ENCODE measurements around the gene CLTC.
"Not testable (repeated sequence)": the region's sequence is repeated elsewhere in the genome, so short reads cannot be mapped to it uniquely, and the experiment has no call there.

Gene CLTC

DNA sequence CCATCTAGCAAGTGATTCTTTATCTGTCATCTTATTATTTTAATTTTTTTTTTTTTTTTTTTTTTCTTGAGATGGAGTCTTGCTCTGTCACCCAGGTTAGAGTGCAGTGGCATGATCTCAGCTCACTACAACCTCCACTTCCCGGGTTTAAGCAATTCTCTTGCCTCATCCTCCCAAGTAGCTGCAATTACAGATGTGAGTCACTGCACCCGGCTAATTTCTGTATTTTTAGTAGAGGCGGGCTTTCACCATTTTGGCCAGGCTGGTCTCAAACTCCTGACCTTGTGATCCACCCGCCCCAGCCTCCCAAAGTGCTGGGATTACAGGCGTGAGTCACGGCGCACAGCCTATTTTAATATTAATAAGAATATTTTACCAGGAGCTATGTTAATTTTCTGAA is 36.9 kb downstream of the CLTC start:
- not testable (repeated sequence) for H3K4me2 ChIP-seq (ENCODE audit: low read length); H3K9ac ChIP-seq (ENCODE audit: low read length); H3K4ac ChIP-seq (ENCODE audit: low read depth, low read length); H3K27ac ChIP-seq (ENCODE audit: low read depth, low read length); H2BK15ac ChIP-seq (replicated peaks; ENCODE audit: low read depth); H2BK120ac ChIP-seq (ENCODE audit: low read depth, low read length); H3K79me1 ChIP-seq (ENCODE audit: low read length); H4K8ac ChIP-seq (ENCODE audit: low read depth, low read length); H3K27me3 ChIP-seq (ENCODE audit: insufficient read depth, low read length, poor library complexity); H3K4me3 ChIP-seq (ENCODE audit: low read length); H2AK5ac ChIP-seq (ENCODE audit: low read length); DNase-seq; H3K4me1 ChIP-seq (ENCODE audit: control insufficient read depth, low read depth, low read length); H3K56ac ChIP-seq (ENCODE audit: low read length); H2BK5ac ChIP-seq (ENCODE audit: low read length); H3K36me3 ChIP-seq (ENCODE audit: control insufficient read depth, insufficient read depth, low read length); H4K5ac ChIP-seq (ENCODE audit: low read length); H3K79me2 ChIP-seq (ENCODE audit: control insufficient read depth, insufficient read depth, low read length); H3K18ac ChIP-seq (ENCODE audit: low read length); H3K23ac ChIP-seq (ENCODE audit: low read length)
- WGBS (ENCODE audit: extremely low coverage, insufficient coverage, low lambda C conversion rate), result no CpG with 5 or more reads among the region's 7 CpGs

DNA sequence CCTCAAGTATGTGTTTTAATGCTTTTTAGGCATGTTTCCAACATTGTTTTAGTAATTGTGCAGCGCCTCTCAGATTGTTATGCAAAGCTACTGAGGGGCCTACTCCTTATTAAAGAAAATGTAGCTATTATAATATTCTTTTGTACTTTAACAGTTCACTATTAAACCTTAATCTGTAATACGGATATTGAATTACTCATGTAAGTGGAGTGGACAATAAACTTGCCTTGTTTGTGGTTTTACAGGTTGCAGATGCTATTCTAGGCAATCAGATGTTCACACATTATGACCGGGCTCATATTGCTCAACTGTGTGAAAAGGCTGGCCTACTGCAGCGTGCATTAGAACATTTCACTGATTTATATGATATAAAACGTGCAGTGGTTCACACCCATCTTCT is 46.5 kb downstream of the CLTC start:
- no peak overlapping the region for H2AK5ac ChIP-seq (ENCODE audit: low read length)
- H3K23ac ChIP-seq (ENCODE audit: low read length), result no peak overlapping the region
- H3K4ac ChIP-seq (ENCODE audit: low read depth, low read length), result no peak overlapping the region
- no peak overlapping the region for H3K9ac ChIP-seq (ENCODE audit: low read length)
- DNase-seq, result no peak
- no peak overlapping the region for H4K5ac ChIP-seq (ENCODE audit: low read length)
- H4K8ac ChIP-seq (ENCODE audit: low read depth, low read length), result no peak overlapping the region
- H3K27me3 ChIP-seq (ENCODE audit: insufficient read depth, low read length, poor library complexity), result no peaks in the 10 kb centered on the region
- no peak overlapping the region for H3K4me2 ChIP-seq (ENCODE audit: low read length)
- H2BK15ac ChIP-seq (replicated peaks; ENCODE audit: low read depth), result no peak overlapping the region
- no peak overlapping the region for H2BK120ac ChIP-seq (ENCODE audit: low read depth, low read length)
- H3K18ac ChIP-seq (ENCODE audit: low read length), result no peak overlapping the region
- no peak overlapping the region for H2BK5ac ChIP-seq (ENCODE audit: low read length)
- no peaks in the 10 kb centered on the region for H3K79me1 ChIP-seq (ENCODE audit: low read length)
- no peak overlapping the region for H3K4me3 ChIP-seq (ENCODE audit: low read length)
- no CpG with 5 or more reads among the region's 5 CpGs for WGBS (ENCODE audit: extremely low coverage, insufficient coverage, low lambda C conversion rate)
- H3K56ac ChIP-seq (ENCODE audit: low read length), result no peak overlapping the region
- H3K4me1 ChIP-seq (ENCODE audit: control insufficient read depth, low read depth, low read length), result no peaks in the 10 kb centered on the region
- H3K36me3 ChIP-seq (ENCODE audit: control insufficient read depth, insufficient read depth, low read length), result peaks cover 4% of the 10 kb centered on the region
- H3K27ac ChIP-seq (ENCODE audit: low read depth, low read length), result no peak overlapping the region
- H3K79me2 ChIP-seq (ENCODE audit: control insufficient read depth, insufficient read depth, low read length), result no peaks in the 10 kb centered on the region

DNA sequence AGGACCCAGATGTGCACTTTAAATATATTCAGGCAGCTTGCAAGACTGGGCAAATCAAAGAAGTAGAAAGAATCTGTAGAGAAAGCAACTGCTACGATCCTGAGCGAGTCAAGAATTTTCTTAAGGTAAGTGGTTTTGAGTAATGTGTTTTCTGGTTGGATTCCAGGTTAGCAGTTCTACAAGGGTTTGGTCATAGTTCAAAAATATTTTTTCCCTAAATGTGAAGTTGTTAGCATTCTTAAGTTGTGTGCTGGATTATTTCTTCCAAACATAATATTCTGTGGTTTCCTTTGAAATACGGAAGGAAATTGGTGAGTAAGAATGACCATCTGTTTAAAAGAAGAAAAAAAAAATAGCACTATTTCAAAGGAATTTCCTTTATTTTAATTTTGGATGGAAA is 49.1 kb downstream of the CLTC start:
- Histone ChIP-seq H3K79me2 (ENCODE audit: control insufficient read depth, insufficient read depth, low read length) (no peaks in the 10 kb centered on the region), H3K56ac (ENCODE audit: low read length) (no peak overlapping the region), H2BK120ac (ENCODE audit: low read depth, low read length) (no peak overlapping the region), H2BK15ac (replicated peaks; ENCODE audit: low read depth) (no peak overlapping the region), H3K36me3 (ENCODE audit: control insufficient read depth, insufficient read depth, low read length) (peaks cover 2% of the 10 kb centered on the region), H3K4me2 (ENCODE audit: low read length) (no peak overlapping the region), H4K5ac (ENCODE audit: low read length) (no peak overlapping the region), H3K4ac (ENCODE audit: low read depth, low read length) (no peak overlapping the region), H3K4me3 (ENCODE audit: low read length) (no peak overlapping the region), H3K27me3 (ENCODE audit: insufficient read depth, low read length, poor library complexity) (no peaks in the 10 kb centered on the region), H3K18ac (ENCODE audit: low read length) (no peak overlapping the region), H3K27ac (ENCODE audit: low read depth, low read length) (no peak overlapping the region), H3K79me1 (ENCODE audit: low read length) (no peaks in the 10 kb centered on the region), H2BK5ac (ENCODE audit: low read length) (no peak overlapping the region), H3K9ac (ENCODE audit: low read length) (no peak overlapping the region), H3K4me1 (ENCODE audit: control insufficient read depth, low read depth, low read length) (no peaks in the 10 kb centered on the region), H2AK5ac (ENCODE audit: low read length) (no peak overlapping the region), H4K8ac (ENCODE audit: low read depth, low read length) (no peak overlapping the region), H3K23ac (ENCODE audit: low read length) (no peak overlapping the region)
- no peak for DNase-seq
- WGBS (ENCODE audit: extremely low coverage, insufficient coverage, low lambda C conversion rate), result no CpG with 5 or more reads among the region's 3 CpGs

DNA sequence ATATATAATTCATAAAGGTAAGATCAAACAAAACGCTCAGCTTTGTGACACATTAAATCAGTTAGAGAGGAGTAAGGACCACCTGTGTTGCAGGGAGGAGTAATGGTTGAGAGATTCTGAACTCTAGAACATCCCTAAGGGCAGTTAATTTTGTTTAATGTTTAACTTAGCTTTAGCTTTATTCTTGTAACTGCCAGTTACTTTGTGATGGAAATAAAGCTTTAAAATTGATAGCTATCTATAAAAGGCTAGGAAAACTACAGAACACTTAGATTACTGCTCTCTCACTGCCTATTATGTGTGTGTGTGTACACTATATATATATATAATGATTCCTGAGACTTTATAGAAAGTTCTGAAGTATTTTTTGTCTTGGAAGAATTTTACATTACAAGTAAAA is 49.7 kb downstream of the CLTC start:
- Histone ChIP-seq H3K79me2 (ENCODE audit: control insufficient read depth, insufficient read depth, low read length) (no peaks in the 10 kb centered on the region), H2AK5ac (ENCODE audit: low read length) (no peak overlapping the region), H4K8ac (ENCODE audit: low read depth, low read length) (no peak overlapping the region), H3K27me3 (ENCODE audit: insufficient read depth, low read length, poor library complexity) (no peaks in the 10 kb centered on the region), H3K4ac (ENCODE audit: low read depth, low read length) (no peak overlapping the region), H3K27ac (ENCODE audit: low read depth, low read length) (no peak overlapping the region), H3K79me1 (ENCODE audit: low read length) (no peaks in the 10 kb centered on the region), H3K56ac (ENCODE audit: low read length) (no peak overlapping the region), H3K4me3 (ENCODE audit: low read length) (no peak overlapping the region), H3K4me2 (ENCODE audit: low read length) (no peak overlapping the region), H2BK5ac (ENCODE audit: low read length) (no peak overlapping the region), H4K5ac (ENCODE audit: low read length) (no peak overlapping the region), H2BK120ac (ENCODE audit: low read depth, low read length) (no peak overlapping the region), H3K36me3 (ENCODE audit: control insufficient read depth, insufficient read depth, low read length) (peaks cover 2% of the 10 kb centered on the region), H2BK15ac (replicated peaks; ENCODE audit: low read depth) (no peak overlapping the region), H3K4me1 (ENCODE audit: control insufficient read depth, low read depth, low read length) (no peaks in the 10 kb centered on the region), H3K9ac (ENCODE audit: low read length) (no peak overlapping the region), H3K18ac (ENCODE audit: low read length) (no peak overlapping the region), H3K23ac (ENCODE audit: low read length) (no peak overlapping the region)
- WGBS (ENCODE audit: extremely low coverage, insufficient coverage, low lambda C conversion rate), result no CpG with 5 or more reads among the region's 1 CpG
- DNase-seq, result no peak

DNA sequence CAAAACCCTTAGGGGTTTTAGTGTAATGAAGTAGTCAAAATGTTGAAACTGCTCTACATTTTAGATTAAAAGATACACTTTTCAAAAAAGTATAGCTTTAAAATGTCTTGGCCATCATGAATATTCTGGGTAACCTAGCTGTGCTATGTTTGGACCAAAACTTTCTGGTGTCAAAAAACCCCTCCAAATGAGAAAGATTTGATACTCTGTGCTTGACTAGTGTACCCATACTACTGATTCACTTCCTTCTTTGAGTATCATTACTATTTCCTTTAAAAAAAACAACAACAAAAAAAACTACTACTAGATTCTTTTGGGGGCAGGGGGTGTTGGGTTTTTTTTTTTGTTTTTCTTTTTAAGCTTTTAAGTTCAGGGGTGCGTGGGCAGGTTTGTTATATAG is 50.2 kb downstream of the CLTC start:
- no peaks in the 10 kb centered on the region for H3K27me3 ChIP-seq (ENCODE audit: insufficient read depth, low read length, poor library complexity)
- no peak overlapping the region for H3K4me3 ChIP-seq (ENCODE audit: low read length)
- no peaks in the 10 kb centered on the region for H3K79me2 ChIP-seq (ENCODE audit: control insufficient read depth, insufficient read depth, low read length)
- H3K79me1 ChIP-seq (ENCODE audit: low read length), result no peaks in the 10 kb centered on the region
- no peak overlapping the region for H3K27ac ChIP-seq (ENCODE audit: low read depth, low read length)
- H3K4me1 ChIP-seq (ENCODE audit: control insufficient read depth, low read depth, low read length), result no peaks in the 10 kb centered on the region
- DNase-seq, result no peak
- no peak overlapping the region for H3K4me2 ChIP-seq (ENCODE audit: low read length)
- H3K9ac ChIP-seq (ENCODE audit: low read length), result no peak overlapping the region
- peaks cover 2% of the 10 kb centered on the region for H3K36me3 ChIP-seq (ENCODE audit: control insufficient read depth, insufficient read depth, low read length)
- no CpG with 5 or more reads among the region's 1 CpG for WGBS (ENCODE audit: extremely low coverage, insufficient coverage, low lambda C conversion rate)
- no peak overlapping the region for H2BK15ac ChIP-seq (replicated peaks; ENCODE audit: low read depth)
- H2BK5ac ChIP-seq (ENCODE audit: low read length), result no peak overlapping the region
- no peak overlapping the region for H3K56ac ChIP-seq (ENCODE audit: low read length)
- no peak overlapping the region for H4K8ac ChIP-seq (ENCODE audit: low read depth, low read length)
- H3K23ac ChIP-seq (ENCODE audit: low read length), result no peak overlapping the region
- no peak overlapping the region for H3K18ac ChIP-seq (ENCODE audit: low read length)
- H2BK120ac ChIP-seq (ENCODE audit: low read depth, low read length), result no peak overlapping the region
- H4K5ac ChIP-seq (ENCODE audit: low read length), result no peak overlapping the region
- no peak overlapping the region for H3K4ac ChIP-seq (ENCODE audit: low read depth, low read length)
- H2AK5ac ChIP-seq (ENCODE audit: low read length), result no peak overlapping the region

DNA sequence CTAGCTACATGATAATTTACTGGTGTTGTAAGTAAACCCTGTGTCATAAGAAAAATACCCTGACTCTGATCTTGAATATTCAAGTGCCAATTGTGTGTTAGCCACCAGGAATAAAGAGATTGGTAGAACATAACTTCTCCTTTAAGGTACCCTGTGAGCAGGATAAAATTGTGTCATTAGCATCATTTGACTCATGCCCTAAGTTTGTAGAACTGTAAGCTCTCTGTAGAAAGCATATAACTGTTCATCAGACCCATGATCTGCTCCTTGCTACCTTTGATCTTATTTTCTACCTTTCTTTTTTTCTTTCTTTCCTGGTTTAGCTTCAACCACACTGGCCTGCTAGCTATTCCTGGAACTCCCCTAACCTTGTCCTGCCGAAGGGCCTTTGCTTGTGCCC is 51.7 kb downstream of the CLTC start:
- DNase-seq, result no peak
- Histone ChIP-seq H2AK5ac (ENCODE audit: low read length) (no peak overlapping the region), H3K79me2 (ENCODE audit: control insufficient read depth, insufficient read depth, low read length) (no peaks in the 10 kb centered on the region), H3K27ac (ENCODE audit: low read depth, low read length) (no peak overlapping the region), H2BK15ac (replicated peaks; ENCODE audit: low read depth) (no peak overlapping the region), H4K5ac (ENCODE audit: low read length) (no peak overlapping the region), H3K56ac (ENCODE audit: low read length) (no peak overlapping the region), H3K4me2 (ENCODE audit: low read length) (no peak overlapping the region), H3K79me1 (ENCODE audit: low read length) (no peaks in the 10 kb centered on the region), H2BK5ac (ENCODE audit: low read length) (no peak overlapping the region), H3K36me3 (ENCODE audit: control insufficient read depth, insufficient read depth, low read length) (peaks cover 2% of the 10 kb centered on the region), H3K23ac (ENCODE audit: low read length) (no peak overlapping the region), H3K18ac (ENCODE audit: low read length) (no peak overlapping the region), H3K27me3 (ENCODE audit: insufficient read depth, low read length, poor library complexity) (no peaks in the 10 kb centered on the region), H3K4me1 (ENCODE audit: control insufficient read depth, low read depth, low read length) (no peaks in the 10 kb centered on the region), H3K4ac (ENCODE audit: low read depth, low read length) (no peak overlapping the region), H3K9ac (ENCODE audit: low read length) (no peak overlapping the region), H2BK120ac (ENCODE audit: low read depth, low read length) (no peak overlapping the region), H4K8ac (ENCODE audit: low read depth, low read length) (no peak overlapping the region), H3K4me3 (ENCODE audit: low read length) (no peak overlapping the region)
- no CpG with 5 or more reads among the region's 1 CpG for WGBS (ENCODE audit: extremely low coverage, insufficient coverage, low lambda C conversion rate)

All from mesendoderm (in vitro differentiated cells).